Karpas-422 (cell line): ENCODE results near the gene SLC39A12. TPM values are rescaled to one million over a fixed set of nuclear protein-coding genes. Genes with fewer than 3 reads are reported as not detected.

Source experiments
- DNase-seq: peaks from one replicate; pipeline ENCODE4 v3.0.0-alpha.2; 2015
- H2AFZ ChIP-seq: fragments of 200-600 bp; sonication (generic); 2 replicates; pipeline ENCODE4 v1.6.1; 2014; ENCODE audit warnings: antibody characterized with exemption, low read length, mixed read lengths
- H3K27ac ChIP-seq: fragments of 200-600 bp; sonication (generic); 2 replicates; pipeline ENCODE4 v1.5.1; 2014; ENCODE audit warnings: mild to moderate bottlenecking, low read length, moderate library complexity
- H3K27me3 ChIP-seq: fragments of 200-600 bp; sonication (generic); 2 replicates; pipeline ENCODE4 v1.6.1; 2014; ENCODE audit warnings: low read length, mixed read lengths
- H3K36me3 ChIP-seq: fragments of 200-600 bp; sonication (generic); 2 replicates; pipeline ENCODE4 v1.6.1; 2014; ENCODE audit warnings: low read length, mixed read lengths; ENCODE audit not compliant: insufficient read depth
- H3K4me1 ChIP-seq: fragments of 200-600 bp; sonication (generic); 2 replicates; pipeline ENCODE4 v1.6.1; 2014; ENCODE audit warnings: mild to moderate bottlenecking, low read length, mixed read lengths
- H3K4me2 ChIP-seq: fragments of 200-600 bp; sonication (generic); 2 replicates; pipeline ENCODE4 v1.6.1; 2014; ENCODE audit warnings: low read length, low read depth, mild to moderate bottlenecking; ENCODE audit not compliant: poor library complexity, severe bottlenecking
- H3K4me3 ChIP-seq: fragments of 200-600 bp; sonication (generic); 2 replicates; pipeline ENCODE4 v1.5.1; 2014; ENCODE audit warnings: mild to moderate bottlenecking, antibody characterized with exemption, low read length, mixed read lengths
- H3K79me2 ChIP-seq: fragments of 200-600 bp; sonication (generic); 2 replicates; pipeline ENCODE4 v1.6.1; 2014; ENCODE audit warnings: mild to moderate bottlenecking, low read length, mixed read lengths
- H3K9ac ChIP-seq: fragments of 200-600 bp; sonication (generic); 2 replicates; pipeline ENCODE4 v1.6.0; 2014; ENCODE audit warnings: low read length
- H3K9me2 ChIP-seq: fragments of 200-600 bp; sonication (generic), shearing (Covaris generic); replicated peaks from 2 replicates; pipeline ENCODE4 v1.6.0; 2014; ENCODE audit warnings: mild to moderate bottlenecking, low read length, moderate library complexity; ENCODE audit not compliant: insufficient read depth
- H3K9me3 ChIP-seq: fragments of 300-700, 200-600 bp; sonication (generic); 2 replicates; pipeline ENCODE4 v1.6.1; 2014; ENCODE audit warnings: low read length, mixed read lengths
- H4K20me1 ChIP-seq: fragments of 200-600 bp; sonication (generic); 2 replicates; pipeline ENCODE4 v1.6.1; 2014; ENCODE audit warnings: mild to moderate bottlenecking, antibody characterized with exemption, low read length, low read depth; ENCODE audit not compliant: insufficient read depth
- total RNA-seq: library from RNA; depleted of rRNA; stranded (reverse); fragments of >200 nt; shearing (Covaris generic); gene quantifications from 2 replicates; pipeline ENCODE4 v1.2.3, GENCODE V29; 2014; ENCODE audit warnings: low replicate concordance

The SLC39A12 gene
- total RNA-seq, 1 experiment from 2014 or later, result not detected

- Histone ChIP-seq H3K4me1 (no peaks in the 10 kb centered on the region), H3K9ac (no peak overlapping the region), H3K79me2 (no peaks in the 10 kb centered on the region), H3K4me2 (no peak overlapping the region), H3K27ac (no peak overlapping the region), H3K4me3 (no peak overlapping the region), H3K27me3 (no peaks in the 10 kb centered on the region), H4K20me1 (no peaks in the 10 kb centered on the region), H3K36me3 (no peaks in the 10 kb centered on the region), H2AFZ (no peak overlapping the region), H3K9me3 (no peaks in the 10 kb centered on the region), H3K9me2 (no peaks in the 10 kb centered on the region)
- DNase-seq, result no peak
Measured at GRCh38 chr10:18056583-18056982, 104.9 kb downstream of the SLC39A12 start.

GRCh38 chr10:18059826-18060559, 108.3 kb downstream of the SLC39A12 start:
- no peak overlapping the region for H3K4me3 ChIP-seq
- no peak overlapping the region for H3K9ac ChIP-seq
- H4K20me1 ChIP-seq, result no peaks in the 10 kb centered on the region
- H3K79me2 ChIP-seq, result no peaks in the 10 kb centered on the region
- no peaks in the 10 kb centered on the region for H3K27me3 ChIP-seq
- no peaks in the 10 kb centered on the region for H3K9me2 ChIP-seq
- H3K27ac ChIP-seq, result no peak overlapping the region
- H3K4me2 ChIP-seq, result no peak overlapping the region
- no peak overlapping the region for H2AFZ ChIP-seq
- H3K9me3 ChIP-seq, result no peaks in the 10 kb centered on the region
- H3K36me3 ChIP-seq, result no peaks in the 10 kb centered on the region
- H3K4me1 ChIP-seq, result no peaks in the 10 kb centered on the region
- no peak for DNase-seq

GRCh38 chr10:18066947-18067346, 115.2 kb downstream of the SLC39A12 start:
- Histone ChIP-seq H3K27me3 (no peaks in the 10 kb centered on the region), H3K36me3 (no peaks in the 10 kb centered on the region), H3K4me1 (no peaks in the 10 kb centered on the region), H3K27ac (no peak overlapping the region), H2AFZ (no peak overlapping the region), H4K20me1 (no peaks in the 10 kb centered on the region), H3K4me3 (no peak overlapping the region), H3K79me2 (no peaks in the 10 kb centered on the region), H3K4me2 (no peak overlapping the region), H3K9me2 (no peaks in the 10 kb centered on the region), H3K9me3 (no peaks in the 10 kb centered on the region), H3K9ac (no peak overlapping the region)
- DNase-seq, result no peak

GRCh38 chr10:18068401-18068800, 116.7 kb downstream of the SLC39A12 start:
- H3K27me3 ChIP-seq, result no peaks in the 10 kb centered on the region

GRCh38 chr10:18071591-18071990, 119.9 kb downstream of the SLC39A12 start:
- Histone ChIP-seq H3K27ac (no peak overlapping the region), H3K4me1 (peaks cover under 1% of the 10 kb centered on the region), H3K79me2 (no peaks in the 10 kb centered on the region), H3K4me2 (no peak overlapping the region), H3K27me3 (no peaks in the 10 kb centered on the region), H3K36me3 (no peaks in the 10 kb centered on the region), H4K20me1 (no peaks in the 10 kb centered on the region), H3K4me3 (no peak overlapping the region), H3K9me2 (no peaks in the 10 kb centered on the region), H2AFZ (no peak overlapping the region), H3K9ac (no peak overlapping the region), H3K9me3 (no peaks in the 10 kb centered on the region)
- no peak for DNase-seq

More at GRCh38 chr10:18068401-18068800, 116.7 kb downstream of the SLC39A12 start:
- H3K36me3 ChIP-seq, result no peaks in the 10 kb centered on the region
- H3K9me3 ChIP-seq, result no peaks in the 10 kb centered on the region
- H3K4me3 ChIP-seq, result no peak overlapping the region
- H4K20me1 ChIP-seq, result no peaks in the 10 kb centered on the region
- H3K79me2 ChIP-seq, result no peaks in the 10 kb centered on the region
- DNase-seq, result no peak
- no peak overlapping the region for H3K9ac ChIP-seq
- H3K9me2 ChIP-seq, result no peaks in the 10 kb centered on the region
- H2AFZ ChIP-seq, result no peak overlapping the region
- no peaks in the 10 kb centered on the region for H3K4me1 ChIP-seq
- no peak overlapping the region for H3K4me2 ChIP-seq
- no peak overlapping the region for H3K27ac ChIP-seq

- no peaks in the 10 kb centered on the region for H3K36me3 ChIP-seq
- no peak overlapping the region for H3K4me2 ChIP-seq
- no peak overlapping the region for H3K27ac ChIP-seq
- no peak overlapping the region for H3K4me3 ChIP-seq
- H3K27me3 ChIP-seq, result no peaks in the 10 kb centered on the region
- H3K4me1 ChIP-seq, result peaks cover 7% of the 10 kb centered on the region
- H3K9ac ChIP-seq, result no peak overlapping the region
- H3K9me2 ChIP-seq, result no peaks in the 10 kb centered on the region
- no peak overlapping the region for H2AFZ ChIP-seq
- H4K20me1 ChIP-seq, result no peaks in the 10 kb centered on the region
- no peaks in the 10 kb centered on the region for H3K79me2 ChIP-seq
- DNase-seq, result no peak
- no peaks in the 10 kb centered on the region for H3K9me3 ChIP-seq
Measured at GRCh38 chr10:18073314-18073713, 121.6 kb downstream of the SLC39A12 start.

- Histone ChIP-seq H4K20me1 (no peaks in the 10 kb centered on the region), H3K4me1 (peaks cover 7% of the 10 kb centered on the region), H3K9ac (no peak overlapping the region), H3K9me2 (no peaks in the 10 kb centered on the region), H3K27ac (no peak overlapping the region), H3K4me2 (no peak overlapping the region), H3K27me3 (no peaks in the 10 kb centered on the region), H3K9me3 (no peaks in the 10 kb centered on the region), H3K4me3 (no peak overlapping the region), H2AFZ (no peak overlapping the region), H3K36me3 (no peaks in the 10 kb centered on the region), H3K79me2 (no peaks in the 10 kb centered on the region)
- DNase-seq, result no peak
Measured at GRCh38 chr10:18075881-18076280, 124.2 kb downstream of the SLC39A12 start.

- Histone ChIP-seq H3K9ac (no peak overlapping the region), H3K79me2 (no peaks in the 10 kb centered on the region), H3K36me3 (no peaks in the 10 kb centered on the region), H3K27me3 (no peaks in the 10 kb centered on the region), H3K9me2 (no peaks in the 10 kb centered on the region), H4K20me1 (no peaks in the 10 kb centered on the region), H3K9me3 (no peaks in the 10 kb centered on the region), H3K4me3 (no peak overlapping the region), H2AFZ (no peak overlapping the region), H3K27ac (no peak overlapping the region), H3K4me2 (no peak overlapping the region), H3K4me1 (peaks cover 7% of the 10 kb centered on the region)
- no peak for DNase-seq
Measured at GRCh38 chr10:18079665-18080295, 128.1 kb downstream of the SLC39A12 start.
